Stimulated activated CD4-positive, alpha-beta T cell treated with anti-CD3 and anti-CD28 coated beads, Interleukin-4, amount 100 ng/mL, for 1 hour (primary cell): ENCODE measurements around the gene ZNF765.
"Not testable (repeated sequence)": the region's sequence is repeated elsewhere in the genome, so short reads cannot be mapped to it uniquely, and the experiment has no call there.

Experiments
- DNase-seq: peaks from one replicate; pipeline ENCODE4 v3.0.0-alpha.2; 2020

Gene ZNF765

DNA sequence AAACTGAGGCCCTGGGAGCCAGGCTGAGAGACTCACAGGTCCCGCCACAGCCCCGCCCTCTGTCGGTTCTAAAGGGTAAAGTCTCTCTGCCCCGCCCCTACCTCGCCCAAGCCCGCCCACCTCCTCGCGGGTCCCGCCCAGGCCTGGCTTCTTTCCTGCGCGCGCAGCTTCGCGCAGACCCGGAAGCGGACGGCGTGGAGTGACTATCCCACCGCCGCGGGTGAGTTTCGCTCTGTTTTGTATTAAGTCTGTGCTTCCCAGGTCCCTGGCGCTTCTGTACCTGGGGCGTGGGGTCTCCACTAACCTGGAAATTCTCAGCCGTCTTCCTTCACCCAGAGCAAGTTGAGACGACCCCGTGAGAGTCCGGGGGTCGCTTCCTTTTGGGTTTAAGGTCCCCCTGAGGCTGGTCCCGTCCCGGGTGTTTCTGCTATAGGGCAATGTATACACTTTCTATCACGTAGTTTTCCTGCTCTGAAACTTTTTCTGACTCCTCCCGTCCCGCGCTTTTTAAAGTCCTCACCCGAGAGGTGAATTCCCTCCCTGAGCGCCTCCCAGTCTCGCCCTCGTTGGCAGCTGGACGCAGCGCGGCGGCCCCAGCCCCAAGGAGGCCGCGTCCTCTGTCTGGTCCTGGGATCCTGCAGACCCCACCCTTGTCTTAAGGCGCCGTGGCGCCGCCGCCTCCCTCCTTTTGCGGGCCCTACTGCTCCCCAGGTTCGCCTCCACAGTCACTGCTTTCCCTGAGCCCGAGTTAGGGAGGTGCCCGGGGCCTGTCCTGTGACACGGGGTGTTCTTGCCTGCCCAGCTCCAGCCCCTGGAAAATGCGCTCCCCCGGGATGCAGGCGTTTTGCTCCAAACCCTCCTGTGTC lies at the start of gene ZNF765:
Gene ZNF765, plus strand, starts transcription at position 176 of the 866 bp plus-strand sequence. CDS start 2,867 bp downstream, outside the sequence.
- peak; percentile 96 for DNase-seq

DNA sequence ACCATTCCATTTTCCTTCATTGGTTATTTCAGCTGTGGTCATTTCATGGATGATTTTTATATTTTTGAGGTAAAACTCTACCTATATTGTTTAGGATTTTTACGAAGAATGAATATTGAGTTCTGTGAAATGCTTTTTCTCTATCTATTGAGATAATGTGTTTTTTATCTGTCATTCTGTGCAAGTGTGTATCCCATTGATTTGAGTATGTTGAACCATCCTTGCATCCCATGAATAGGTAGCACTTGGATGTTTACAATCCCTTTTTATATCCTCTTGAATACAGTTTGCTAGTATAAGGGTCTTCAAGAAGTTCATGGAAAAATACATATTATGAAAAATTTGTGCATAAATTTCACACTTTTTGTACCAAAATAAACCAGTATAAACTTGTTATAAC lies 39.2 kb upstream of the ZNF765 start:
- no peak for DNase-seq

DNA sequence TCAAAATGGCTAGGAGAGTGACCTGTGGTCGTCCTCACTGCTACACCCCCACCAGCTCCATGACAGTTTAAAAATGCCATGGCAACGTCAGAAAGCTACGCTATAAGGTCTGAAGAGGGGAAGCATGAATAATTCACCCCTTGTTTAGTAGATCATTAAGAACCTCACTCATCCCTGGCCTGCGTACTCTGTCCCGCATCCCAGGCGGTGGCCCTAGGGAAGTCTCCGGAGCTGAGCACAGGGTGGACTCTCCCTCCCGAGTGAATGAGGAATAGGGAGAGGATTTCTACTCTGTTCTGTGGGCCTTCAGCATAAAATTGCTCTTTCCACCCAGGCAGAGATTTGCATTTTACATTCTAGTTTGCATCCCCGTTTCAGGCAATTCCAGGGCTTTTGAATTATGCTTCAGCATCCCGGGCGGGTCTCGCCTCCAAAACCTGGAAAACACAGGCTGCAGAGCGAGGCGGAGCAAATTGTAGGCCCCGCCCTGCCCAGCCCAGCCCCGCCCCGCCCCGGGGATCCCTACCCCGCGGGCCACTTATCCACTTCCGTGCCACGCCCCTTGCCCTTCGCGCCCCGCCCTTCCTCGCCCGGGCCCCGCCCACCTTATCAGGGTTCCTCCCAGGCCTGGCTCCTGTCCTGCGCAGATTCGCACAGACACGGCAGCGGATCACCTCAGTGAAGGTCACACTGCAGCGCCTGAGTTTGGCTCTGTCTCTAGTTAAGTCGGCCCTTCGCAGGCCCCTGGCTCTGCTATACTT lies 36.9 kb upstream of the ZNF765 start:
- no peak for DNase-seq

DNA sequence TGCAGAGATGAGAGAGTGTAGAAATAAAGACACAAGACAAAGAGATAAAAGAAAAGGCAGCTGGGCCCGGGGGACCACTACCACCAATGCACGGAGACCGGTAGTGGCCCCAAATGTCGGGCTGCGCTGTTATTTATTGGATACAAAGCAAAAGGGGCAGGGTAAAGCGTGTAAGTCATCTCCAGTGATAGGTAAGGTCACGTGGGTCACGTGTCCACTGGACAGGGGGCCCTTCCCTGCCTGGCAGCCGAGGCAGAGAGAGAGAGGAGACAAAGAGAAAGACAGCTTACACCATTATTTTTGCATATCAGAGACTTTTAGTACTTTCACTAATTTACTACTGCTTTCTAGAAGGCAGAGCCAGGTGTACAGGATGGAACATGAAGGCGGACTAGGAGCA lies 34.9 kb upstream of the ZNF765 start:
- DNase-seq: not testable (repeated sequence)

DNA sequence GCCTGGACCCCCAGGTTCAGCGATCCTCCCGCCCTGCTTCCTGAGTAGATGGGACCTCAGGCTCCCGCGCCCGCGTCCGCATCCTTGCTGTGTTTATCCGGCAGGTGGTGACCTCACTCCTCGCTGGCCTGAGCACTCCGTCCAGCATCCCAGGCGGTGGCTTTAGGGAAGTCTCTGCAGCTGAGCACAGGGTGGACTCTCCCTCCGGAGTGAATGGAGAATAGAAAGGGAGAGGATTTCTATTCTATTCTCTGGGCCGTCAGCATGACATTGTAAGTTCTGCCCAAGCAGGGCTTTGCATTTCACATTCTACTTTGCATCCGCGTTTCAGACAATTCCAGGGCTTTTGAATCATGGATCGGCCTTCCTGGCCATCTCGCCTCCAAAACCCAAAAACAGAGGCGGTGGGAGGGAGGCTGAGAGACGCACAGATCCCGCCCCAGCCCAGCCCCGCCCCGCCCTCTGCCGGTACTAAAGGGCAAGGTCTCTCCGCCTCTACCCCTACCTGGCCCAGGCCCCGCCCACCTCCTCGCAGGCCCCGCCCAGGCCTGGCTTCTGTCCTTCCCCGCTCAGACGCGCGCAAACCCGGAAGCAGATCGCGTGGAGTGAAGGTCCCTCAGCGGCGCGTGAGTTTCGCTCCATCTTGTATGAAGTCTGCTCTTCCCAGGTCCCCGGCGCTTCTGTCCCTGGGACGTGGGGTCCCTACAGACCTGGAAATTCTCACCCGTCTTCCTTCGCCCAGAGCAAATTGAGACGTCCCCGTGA lies 29.6 kb upstream of the ZNF765 start, which contains the start of gene ZNF525:
Gene ZNF525, plus strand, starts transcription at position 572 of the 765 bp plus-strand sequence. CDS start 6,577 bp downstream, outside the sequence.
- peak; percentile 97 for DNase-seq

DNA sequence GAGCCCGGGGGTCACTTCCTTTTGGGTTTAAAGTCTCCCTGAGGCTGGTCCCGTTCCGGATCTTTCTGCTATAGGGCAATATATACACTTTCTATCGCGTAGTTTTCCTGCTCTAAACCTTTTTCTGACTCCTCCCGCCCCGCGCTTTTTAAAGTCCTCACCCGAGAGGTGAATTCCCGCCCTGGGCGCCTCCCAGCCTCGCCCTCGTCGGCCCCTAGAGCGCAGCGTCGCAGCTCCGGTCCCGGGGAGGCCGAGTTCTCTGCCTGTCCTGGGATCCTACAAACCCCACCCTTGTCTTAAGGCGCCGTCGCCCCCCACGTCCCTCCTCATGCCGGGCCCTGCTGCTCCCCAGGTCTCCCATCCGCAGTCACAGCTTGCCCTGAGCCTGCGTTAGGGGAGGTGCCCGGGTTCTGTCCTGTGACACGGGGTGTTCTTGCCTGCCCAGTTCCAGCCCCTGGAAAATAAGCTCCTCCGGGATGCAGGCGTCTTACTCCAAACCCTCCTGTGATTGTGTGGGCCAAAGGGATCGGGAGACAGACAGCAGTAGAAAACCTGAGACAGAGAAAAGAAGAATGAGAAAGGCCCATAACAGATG lies 29.0 kb upstream of the ZNF765 start:
- DNase-seq: peak; percentile 48

DNA sequence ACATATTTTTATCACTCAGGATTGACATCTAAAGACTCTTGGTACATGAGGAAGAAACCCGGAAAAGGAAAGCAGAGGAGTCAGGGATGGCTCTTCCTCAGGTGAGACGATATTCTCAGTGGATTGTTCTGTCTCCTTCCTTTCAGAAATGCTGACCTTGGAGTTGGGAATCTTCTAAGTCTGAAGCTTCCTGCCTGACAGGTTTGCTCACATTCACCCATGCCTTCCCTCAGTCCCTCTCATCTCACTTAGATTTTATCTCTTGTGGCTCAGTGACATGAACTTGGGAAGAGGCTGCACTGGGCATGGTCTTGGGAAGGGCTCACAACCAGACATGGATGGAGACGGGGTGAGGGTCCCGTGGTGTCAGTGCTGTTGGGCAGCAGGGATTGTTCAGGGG lies 22.8 kb upstream of the ZNF765 start:
- DNase-seq: no peak

DNA sequence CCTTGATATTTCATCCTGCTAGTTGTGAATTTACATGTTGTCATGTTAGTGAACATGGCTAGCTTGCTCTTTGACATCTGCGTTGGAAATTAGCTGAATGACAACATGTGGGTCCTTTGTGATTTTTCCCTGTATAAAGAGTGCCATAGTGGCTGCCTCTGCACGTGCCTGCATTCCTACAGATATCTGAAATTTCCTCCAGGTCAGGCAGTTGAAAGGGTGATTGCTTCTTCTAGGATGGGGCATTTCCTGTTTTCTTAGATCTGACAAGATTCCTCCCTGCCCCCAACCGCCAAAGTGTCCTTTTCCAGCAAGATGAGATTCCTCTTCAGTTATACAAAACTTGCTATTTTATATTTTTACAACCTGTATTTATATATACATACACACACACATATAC lies 20.7 kb upstream of the ZNF765 start:
- no peak for DNase-seq

DNA sequence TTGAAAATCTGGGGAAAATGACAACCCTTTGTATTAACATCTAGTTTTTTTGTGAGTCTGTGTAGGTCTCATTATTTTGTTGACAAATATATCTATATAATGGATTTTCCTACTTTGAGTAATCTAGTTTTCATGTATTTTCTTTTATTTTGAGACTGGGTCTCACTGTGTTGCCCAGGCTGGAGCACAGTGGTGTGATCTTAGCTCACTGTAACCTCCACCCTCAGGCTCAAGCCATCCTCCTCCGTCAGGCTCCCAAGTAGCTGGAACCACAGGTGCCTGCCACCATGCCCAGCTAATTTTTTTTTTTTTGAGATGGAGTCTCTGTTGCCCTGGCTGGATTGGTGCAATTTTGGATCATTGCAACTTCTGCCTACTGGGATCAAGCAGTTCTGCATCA lies 20.2 kb upstream of the ZNF765 start:
- DNase-seq: no peak

DNA sequence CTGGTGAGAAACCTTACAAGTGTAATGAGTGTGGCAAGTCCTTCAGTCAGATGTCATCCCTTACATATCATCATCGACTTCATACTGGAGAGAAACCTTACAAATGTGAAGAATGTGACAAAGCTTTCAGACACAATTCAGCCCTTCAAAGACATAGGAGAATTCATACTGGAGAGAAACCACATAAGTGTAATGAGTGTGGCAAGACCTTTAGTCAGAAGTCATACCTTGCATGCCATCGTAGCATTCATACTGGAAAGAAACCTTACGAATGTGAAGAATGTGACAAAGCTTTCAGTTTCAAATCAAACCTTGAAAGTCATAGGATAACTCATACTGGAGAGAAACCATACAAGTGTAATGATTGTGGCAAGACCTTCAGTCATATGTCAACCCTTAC lies 13.6 kb upstream of the ZNF765 start:
- DNase-seq: no peak

DNA sequence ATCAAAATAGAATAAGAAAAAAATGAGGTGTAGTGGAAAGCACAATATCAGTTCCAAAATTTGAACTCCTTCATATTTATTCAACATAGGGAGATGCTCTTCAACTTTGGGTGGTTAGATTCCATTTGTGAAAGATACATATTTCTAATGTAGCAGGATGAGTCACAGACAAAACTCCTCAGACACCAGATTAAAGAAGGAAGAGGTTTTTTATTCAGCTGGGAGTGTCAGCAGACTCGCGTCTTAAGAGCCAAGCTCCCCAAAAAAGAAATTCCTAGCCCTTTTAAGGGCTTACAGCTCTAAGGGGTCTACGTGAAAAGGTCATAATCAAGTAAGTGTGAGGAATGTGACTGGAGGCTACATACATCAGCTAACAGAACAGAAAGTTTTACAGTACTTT lies 6.8 kb upstream of the ZNF765 start:
- no peak for DNase-seq

DNA sequence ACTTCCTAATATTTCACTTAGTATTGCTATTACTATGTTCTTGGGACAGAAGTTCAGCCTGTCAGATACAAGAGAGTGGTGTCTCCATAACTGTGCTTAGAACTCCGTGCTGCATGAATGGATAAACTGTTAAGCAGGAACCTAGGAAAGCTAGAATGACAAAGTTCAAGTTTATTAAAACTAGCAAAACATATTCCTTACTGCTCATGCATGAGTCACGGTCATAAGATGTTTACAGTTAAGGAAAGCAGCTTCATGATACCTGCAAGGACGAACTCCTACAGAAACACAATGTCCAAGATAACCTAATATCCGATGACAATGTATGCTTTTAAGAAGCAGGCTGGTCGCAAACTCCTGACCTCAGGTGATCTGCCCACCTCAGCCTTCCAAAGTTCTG lies 6.0 kb upstream of the ZNF765 start:
- no peak for DNase-seq

DNA sequence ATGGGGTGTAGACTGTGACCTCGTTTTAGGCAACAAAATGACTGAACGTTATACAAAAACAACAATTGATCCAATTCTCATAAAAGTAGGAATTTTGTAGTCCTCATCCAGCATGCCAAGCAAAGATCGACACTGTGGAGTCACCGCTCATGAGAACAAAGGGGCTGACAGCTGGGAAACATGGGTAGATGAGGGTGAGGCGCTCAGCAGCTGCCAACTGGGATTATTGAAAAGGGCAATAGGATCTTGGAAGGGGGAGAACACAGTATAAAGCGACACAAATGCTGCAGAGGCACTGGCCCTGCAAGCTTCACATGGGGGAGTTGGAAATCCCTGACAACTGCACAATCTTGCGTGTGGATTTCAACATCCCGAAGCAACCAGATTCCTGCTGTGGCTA lies 5.4 kb upstream of the ZNF765 start:
- no peak for DNase-seq

DNA sequence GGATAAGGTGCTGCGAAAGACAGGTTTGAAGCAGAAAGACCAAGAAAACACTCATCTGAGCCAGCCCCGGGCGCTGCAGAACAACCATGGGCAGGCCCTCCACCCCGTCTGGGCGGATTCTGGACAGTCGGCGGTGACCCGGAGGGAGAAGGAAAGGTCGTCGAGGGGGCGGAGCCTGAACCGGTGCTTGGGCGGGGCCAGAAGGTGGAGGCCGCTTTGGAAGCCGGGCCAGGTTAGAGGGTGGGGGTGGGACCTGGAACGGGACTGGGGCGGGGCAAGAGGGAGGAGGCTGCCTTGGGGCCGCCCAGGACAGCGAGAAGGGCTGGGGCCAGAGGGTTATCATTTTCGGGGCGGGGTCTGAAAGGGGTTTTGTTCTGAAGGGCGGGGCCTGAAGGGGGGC lies 5.0 kb upstream of the ZNF765 start:
- DNase-seq: no peak

DNA sequence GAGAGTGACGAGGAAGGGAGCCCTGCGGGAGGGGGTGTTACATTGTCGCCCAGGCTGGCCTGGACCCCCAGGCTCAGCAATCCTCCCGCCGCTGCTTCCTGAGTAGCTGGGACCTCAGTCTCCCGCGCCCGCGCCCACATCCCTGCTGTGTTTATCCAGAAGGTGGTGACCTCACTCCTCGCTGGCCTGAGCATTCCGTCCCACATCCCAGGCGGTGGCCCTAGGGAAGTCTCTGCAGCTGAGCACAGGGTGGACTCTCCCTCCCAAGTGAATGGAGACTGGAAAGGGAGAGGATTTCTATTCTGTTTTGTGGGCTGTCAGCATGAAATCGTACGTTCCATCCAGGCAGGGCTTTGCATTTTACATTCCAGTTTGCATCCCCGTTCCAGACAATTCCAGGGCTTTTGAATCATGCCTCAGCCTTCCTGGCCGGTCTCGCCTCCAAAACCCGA lies 401 bp upstream of the ZNF765 start:
- DNase-seq: no peak

DNA sequence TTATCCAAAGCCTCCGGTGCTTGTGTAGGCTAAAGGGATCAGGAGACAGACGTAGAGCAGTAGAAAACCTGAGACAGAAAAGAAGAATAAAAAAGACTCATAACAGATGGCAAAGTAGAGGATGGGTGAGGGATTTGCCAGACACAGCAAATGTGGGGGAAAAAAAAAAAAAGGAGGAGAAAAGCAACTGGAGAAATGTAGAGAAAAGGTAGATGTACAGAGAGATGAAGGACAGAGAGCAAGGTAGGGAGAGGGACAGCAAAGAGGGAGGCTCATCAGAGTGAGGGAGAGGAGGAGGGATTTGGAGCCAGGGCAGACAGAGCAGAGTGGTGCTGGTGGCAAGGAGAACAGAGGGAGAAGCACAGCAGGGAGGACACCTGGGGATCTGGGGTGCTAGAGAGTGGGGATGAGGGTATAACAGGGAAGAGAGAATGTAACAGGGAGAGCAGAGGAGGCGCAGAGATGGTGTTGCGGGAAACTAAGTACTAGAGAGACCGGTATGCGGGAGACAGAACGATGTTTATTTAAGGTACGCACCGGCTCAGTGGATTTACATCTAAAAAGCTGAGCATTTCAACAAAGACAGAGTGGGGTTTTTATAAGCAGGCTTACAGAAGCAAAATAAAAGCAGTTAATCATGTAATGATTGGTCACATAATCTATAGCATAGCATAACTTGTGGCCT lies 1.0 kb downstream of the ZNF765 start:
- DNase-seq: not testable (repeated sequence)

DNA sequence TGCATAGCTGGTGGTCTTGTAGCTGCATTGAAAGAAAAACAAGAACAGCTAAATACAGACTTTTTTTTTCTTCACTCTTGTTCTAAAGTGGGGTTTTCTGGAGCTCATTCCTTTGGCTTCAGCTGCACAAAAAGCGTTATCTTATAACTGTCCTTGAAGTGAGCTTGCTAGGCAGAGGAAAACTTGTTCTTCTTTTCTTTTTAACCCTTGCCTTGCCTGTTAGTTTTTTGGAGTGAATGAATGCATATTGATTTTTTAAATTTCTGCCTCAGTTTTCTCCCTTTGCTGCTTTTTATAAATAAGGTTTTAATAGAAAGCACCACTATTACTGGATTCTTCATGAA lies 1.5 kb downstream of the ZNF765 start:
- no peak for DNase-seq

DNA sequence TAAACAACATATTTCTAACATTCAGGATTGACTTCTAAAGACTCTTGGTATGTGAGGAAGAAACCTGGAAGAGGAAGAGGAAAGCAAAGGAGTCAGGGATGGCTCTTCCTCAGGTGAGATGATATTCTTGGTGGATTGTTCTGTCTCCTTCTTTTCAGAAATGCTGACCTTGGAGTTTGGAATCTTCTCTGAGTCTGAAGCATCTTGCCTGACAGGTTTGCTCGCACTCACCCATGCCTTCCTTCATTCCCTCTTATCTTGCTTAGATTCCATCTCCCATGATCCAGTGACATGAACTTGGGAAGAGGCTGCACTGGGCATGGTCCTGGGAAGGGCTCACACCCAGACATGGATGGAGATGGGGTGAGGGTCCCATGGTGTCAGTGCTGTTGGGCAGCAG lies 3.0 kb downstream of the ZNF765 start:
- DNase-seq: not testable (repeated sequence)

DNA sequence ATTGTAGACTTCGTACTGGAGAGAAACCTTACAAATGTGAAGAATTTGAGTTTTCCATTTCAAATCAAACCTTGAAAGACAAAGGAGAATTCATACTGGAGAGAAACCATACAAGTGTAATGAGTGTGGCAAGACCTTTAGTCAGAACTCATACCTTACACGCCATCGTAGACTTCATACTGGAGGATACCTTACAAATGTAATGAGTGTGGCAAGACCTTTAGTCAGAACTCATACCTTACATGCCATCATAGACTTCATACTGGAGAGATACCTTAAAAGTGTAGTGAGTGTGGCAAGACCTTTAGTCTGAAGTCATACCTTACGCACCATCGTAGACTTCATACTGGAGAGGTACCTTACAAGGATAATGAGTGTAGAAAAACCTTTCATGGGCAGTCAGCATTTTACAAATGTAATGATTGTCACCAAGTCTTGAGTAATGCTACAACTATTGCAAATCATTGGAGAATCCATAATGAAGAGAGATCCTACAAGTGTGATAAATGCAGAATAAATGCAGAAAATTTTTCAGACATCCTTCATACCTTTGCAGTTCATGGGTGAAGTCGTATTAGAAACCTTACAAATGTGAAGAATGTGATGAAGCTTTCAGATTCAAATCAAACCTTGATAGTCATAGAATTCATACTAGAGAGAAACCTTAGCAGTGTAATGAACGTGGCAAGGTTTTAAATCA lies 14.7 kb downstream of the ZNF765 start:
- no peak for DNase-seq

DNA sequence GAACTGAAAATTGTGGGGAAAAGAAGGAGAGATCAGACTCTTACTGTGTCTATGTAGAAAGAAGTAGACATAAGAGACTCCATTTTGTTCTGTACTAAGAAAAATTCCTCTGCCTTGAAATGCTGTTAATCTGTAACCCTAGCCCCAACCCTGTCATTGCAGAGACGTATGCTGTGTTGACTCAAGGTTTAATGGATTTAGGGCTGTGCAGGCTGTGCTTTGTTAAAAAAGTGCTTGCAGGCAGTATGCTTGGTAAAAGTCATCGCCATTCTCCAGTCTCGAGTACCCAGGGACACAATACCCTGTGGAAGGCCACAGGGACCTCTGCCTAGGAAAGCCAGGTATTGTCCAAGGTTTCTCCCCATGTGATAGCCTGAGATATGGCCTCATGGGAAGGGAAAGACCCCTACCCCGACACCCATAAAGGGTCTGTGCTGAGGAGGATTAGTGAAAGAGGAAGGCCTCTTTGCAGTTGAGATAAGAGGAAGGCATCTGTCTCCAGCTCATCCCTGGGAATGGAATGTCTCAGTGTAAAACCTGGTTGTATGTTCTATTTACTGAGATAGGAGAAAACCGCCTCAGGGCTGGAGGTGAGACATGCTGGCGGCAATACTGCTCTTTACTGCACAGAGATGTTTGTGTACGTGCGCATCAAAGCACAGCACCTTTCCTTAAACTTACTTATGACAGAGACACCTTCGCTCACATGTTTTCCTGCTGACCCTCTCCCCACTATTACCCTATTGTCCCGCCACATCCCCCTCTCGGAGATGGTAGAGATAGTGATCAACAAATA lies 25.8 kb downstream of the ZNF765 start:
- DNase-seq: not testable (repeated sequence)

DNA sequence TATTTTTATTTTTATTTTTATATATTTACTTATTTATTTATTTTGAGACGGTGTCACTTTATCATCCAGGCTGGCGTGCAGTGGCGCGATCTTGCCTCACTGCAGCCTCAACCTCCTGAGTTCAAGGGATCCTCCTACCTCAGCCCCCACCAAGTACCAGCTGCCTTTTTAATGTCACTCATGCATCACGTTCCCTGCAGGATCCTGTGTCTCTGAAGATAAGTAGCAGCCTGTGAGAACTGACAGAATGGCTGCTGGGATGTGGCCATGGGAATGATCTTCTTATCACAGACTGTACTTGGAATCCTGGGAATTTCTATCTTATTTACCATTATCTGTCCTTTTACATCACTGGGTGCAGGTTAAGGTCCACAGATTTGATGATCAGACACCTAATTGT lies 27.6 kb downstream of the ZNF765 start:
- DNase-seq: no peak
